ENCODE measurements around the gene PON2. TPM values are rescaled to one million over a fixed set of nuclear protein-coding genes. Genes with fewer than 3 reads are reported as not detected.
"Not testable (repeated sequence)": the region's sequence is repeated elsewhere in the genome, so short reads cannot be mapped to it uniquely, and the experiment has no call there.

PON2 gene
- polyA plus RNA-seq, 1 donor (not counting 4 experiments of a cell fraction or from before 2014, with no cell fraction given), result 98.1 TPM

- H3K9ac ChIP-seq (ENCODE audit: control insufficient read depth, extremely low read depth, insufficient read depth, low read length), result no peak overlapping the region
- FAIRE-seq, result no peak
Observed at GRCh38 chr7:95389516-95389915, 45.3 kb downstream of the PON2 start.

DNA sequence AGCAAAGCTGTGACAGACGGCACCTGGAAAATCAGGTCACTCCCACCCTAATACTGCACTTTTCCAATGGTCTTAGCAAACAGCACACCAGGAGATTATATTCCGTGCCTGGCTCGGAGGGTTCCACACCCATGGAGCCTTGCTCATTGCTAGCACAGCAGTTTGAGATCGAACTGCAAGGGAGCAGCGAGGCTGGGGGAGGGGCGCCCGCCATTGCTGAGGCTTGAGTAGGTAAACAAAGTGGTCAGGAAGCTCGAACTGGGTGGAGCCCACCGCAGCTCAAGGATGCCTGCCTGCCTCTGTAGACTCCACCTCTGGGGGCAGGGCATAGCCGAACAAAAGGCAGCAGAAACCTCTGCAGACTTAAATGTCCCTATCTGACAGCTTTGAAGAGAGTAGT is 55.4 kb downstream of the PON2 start:
- H3K4me1 ChIP-seq (ENCODE audit: control insufficient read depth, extremely low read depth, insufficient read depth, low read length); H3K9ac ChIP-seq (ENCODE audit: control insufficient read depth, extremely low read depth, insufficient read depth, low read length); H3K36me3 ChIP-seq (ENCODE audit: control insufficient read depth in 2 of 2, extremely low read depth in 1 of 2, insufficient read depth in 2 of 2, low read length in 2 of 2); H3K4me3 ChIP-seq (ENCODE audit: control insufficient read depth in 2 of 3, extremely low read depth in 1 of 3, insufficient read depth in 2 of 3, low read depth in 1 of 3, low read length in 3 of 3); H4K20me1 ChIP-seq (ENCODE audit: control insufficient read depth, extremely low read depth, insufficient read depth, low read length); H3K9me1 ChIP-seq (ENCODE audit: control insufficient read depth, extremely low read depth, insufficient read depth, low read length); DNase-seq (ENCODE audit: low read depth, low spot score); H3K27me3 ChIP-seq (ENCODE audit: control insufficient read depth, extremely low read depth, insufficient read depth, low read length); H3K9me3 ChIP-seq (ENCODE audit: control insufficient read depth, low read depth, low read length); FAIRE-seq; H3K79me2 ChIP-seq (ENCODE audit: control insufficient read depth, insufficient read depth, low read length); dilution Hi-C loops (cut with MboI; ENCODE audit: extremely low pct_ligation_motif_present, low sequenced_read_pairs); H3K27ac ChIP-seq (ENCODE audit: control insufficient read depth, insufficient read depth, low read length); H2AFZ ChIP-seq (ENCODE audit: control insufficient read depth, low read length); H3K4me2 ChIP-seq (ENCODE audit: control insufficient read depth, extremely low read depth, insufficient read depth, low read depth, low read length): not testable (repeated sequence)

More at GRCh38 chr7:95389516-95389915, 45.3 kb downstream of the PON2 start:
- no peak for TF ChIP-seq EZH2 (IDR thresholded peaks at IDR 0.05; ENCODE audit: low read length)
- no peak for TF ChIP-seq CTCF (optimal IDR thresholded peaks at IDR 0.05 in 1 of 3, IDR thresholded peaks at IDR 0.05 in 1 of 3, conservative IDR thresholded peaks at IDR 0.05 in 1 of 3; ENCODE audit: extremely low read depth in 1 of 3, insufficient read depth in 2 of 3, low read length in 3 of 3)
- H3K4me1 ChIP-seq (ENCODE audit: control insufficient read depth, extremely low read depth, insufficient read depth, low read length), result no peaks in the 10 kb centered on the region
- H3K27me3 ChIP-seq (ENCODE audit: control insufficient read depth, extremely low read depth, insufficient read depth, low read length), result no peaks in the 10 kb centered on the region
- no peak overlapping the region for H3K4me2 ChIP-seq (ENCODE audit: control insufficient read depth, extremely low read depth, insufficient read depth, low read depth, low read length)
- H3K9me1 ChIP-seq (ENCODE audit: control insufficient read depth, extremely low read depth, insufficient read depth, low read length), result no peaks in the 10 kb centered on the region
- no peaks in the 10 kb centered on the region for H3K79me2 ChIP-seq (ENCODE audit: control insufficient read depth, insufficient read depth, low read length)
- no peak for DNase-seq (ENCODE audit: low read depth, low spot score)
- no peak overlapping the region for H3K4me3 ChIP-seq (ENCODE audit: control insufficient read depth in 2 of 3, extremely low read depth in 1 of 3, insufficient read depth in 2 of 3, low read depth in 1 of 3, low read length in 3 of 3)
- no peaks in the 10 kb centered on the region for H4K20me1 ChIP-seq (ENCODE audit: control insufficient read depth, extremely low read depth, insufficient read depth, low read length)
- H3K27ac ChIP-seq (ENCODE audit: control insufficient read depth, insufficient read depth, low read length), result no peak overlapping the region
- no peak overlapping the region for H2AFZ ChIP-seq (ENCODE audit: control insufficient read depth, low read length)
- H3K9me3 ChIP-seq (ENCODE audit: control insufficient read depth, low read depth, low read length), result no peaks in the 10 kb centered on the region
- H3K36me3 ChIP-seq (ENCODE audit: control insufficient read depth in 2 of 2, extremely low read depth in 1 of 2, insufficient read depth in 2 of 2, low read length in 2 of 2), result no peaks in the 10 kb centered on the region
- dilution Hi-C loops (cut with MboI; ENCODE audit: extremely low pct_ligation_motif_present, low sequenced_read_pairs), result no loop called here

All from keratinocyte (primary cell).